ENCODE data around the gene PTK7. TPM values are rescaled to one million over a fixed set of nuclear protein-coding genes. Genes with fewer than 3 reads are reported as not detected.

PTK7 gene
- total RNA-seq, 1 experiment from 2014 or later = 3.3 TPM

DNA sequence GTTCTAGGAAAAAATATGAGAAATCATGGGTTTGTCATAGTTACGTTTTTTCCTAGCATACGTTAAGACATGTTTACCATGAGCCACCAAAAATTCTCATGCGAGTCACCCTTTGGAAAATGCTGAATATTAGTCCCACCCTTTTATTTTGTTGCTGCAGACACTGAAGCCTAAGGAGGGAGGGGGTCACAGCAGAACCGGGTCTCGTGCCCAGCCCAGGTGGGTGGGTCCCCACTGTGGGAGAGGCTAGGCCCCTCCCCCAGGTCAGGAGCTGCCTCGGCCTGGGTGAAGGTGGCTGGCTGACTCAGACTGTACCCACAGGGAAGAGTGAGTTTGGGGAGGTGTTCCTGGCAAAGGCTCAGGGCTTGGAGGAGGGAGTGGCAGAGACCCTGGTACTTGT lies 68.8 kb downstream of the PTK7 start:
- Histone ChIP-seq H3K27ac (ENCODE audit: low read length) (no peak overlapping the region), H3K36me3 (ENCODE audit: insufficient read depth, low read length) (no peaks in the 10 kb centered on the region), H3K4me1 (ENCODE audit: low read length) (peaks cover 13% of the 10 kb centered on the region), H4K20me1 (ENCODE audit: insufficient read depth, low read depth, low read length) (no peaks in the 10 kb centered on the region), H2AFZ (ENCODE audit: low read length) (no peak overlapping the region), H3K4me3 (ENCODE audit: low read length) (no peak overlapping the region), H3K9me3 (ENCODE audit: low read length) (no peaks in the 10 kb centered on the region), H3K9ac (ENCODE audit: low read length) (no peak overlapping the region), H3K9me2 (replicated peaks; ENCODE audit: insufficient read depth, low read length) (no peaks in the 10 kb centered on the region), H3K4me2 (ENCODE audit: low read depth, low read length, poor library complexity, severe bottlenecking) (no peak overlapping the region), H3K27me3 (ENCODE audit: low read length) (no peaks in the 10 kb centered on the region), H3K79me2 (ENCODE audit: low read length) (no peaks in the 10 kb centered on the region)
- no peak for DNase-seq

DNA sequence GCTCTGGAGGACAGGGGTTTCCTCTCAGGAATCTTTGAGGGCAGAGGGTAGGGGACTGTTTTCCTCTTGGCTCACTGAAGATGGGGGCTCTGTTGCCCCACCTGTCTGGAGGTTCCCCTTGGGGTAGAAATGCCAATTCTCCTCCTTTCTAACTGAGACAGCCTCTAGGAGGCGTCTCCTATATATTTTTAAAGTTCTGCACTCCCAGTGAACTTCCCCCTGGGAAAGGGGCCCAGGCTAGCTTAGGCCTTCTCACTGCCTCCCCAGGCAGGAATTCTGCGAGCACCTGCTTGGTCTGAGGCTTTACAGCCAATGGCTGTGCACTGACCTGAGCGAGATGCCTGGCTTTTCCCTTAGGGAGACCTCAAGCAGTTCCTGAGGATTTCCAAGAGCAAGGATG lies 70.1 kb downstream of the PTK7 start:
- H3K27me3 ChIP-seq (ENCODE audit: low read length) = no peaks in the 10 kb centered on the region
- H3K4me1 ChIP-seq (ENCODE audit: low read length) = peaks cover 13% of the 10 kb centered on the region
- no peaks in the 10 kb centered on the region for H3K79me2 ChIP-seq (ENCODE audit: low read length)
- no peaks in the 10 kb centered on the region for H3K9me3 ChIP-seq (ENCODE audit: low read length)
- no peaks in the 10 kb centered on the region for H3K36me3 ChIP-seq (ENCODE audit: insufficient read depth, low read length)
- no peak overlapping the region for H3K4me3 ChIP-seq (ENCODE audit: low read length)
- no peak overlapping the region for H3K9ac ChIP-seq (ENCODE audit: low read length)
- no peaks in the 10 kb centered on the region for H4K20me1 ChIP-seq (ENCODE audit: insufficient read depth, low read depth, low read length)
- no peaks in the 10 kb centered on the region for H3K9me2 ChIP-seq (replicated peaks; ENCODE audit: insufficient read depth, low read length)
- DNase-seq = no peak
- H2AFZ ChIP-seq (ENCODE audit: low read length) = no peak overlapping the region
- H3K4me2 ChIP-seq (ENCODE audit: low read depth, low read length, poor library complexity, severe bottlenecking) = no peak overlapping the region
- H3K27ac ChIP-seq (ENCODE audit: low read length) = no peak overlapping the region

DNA sequence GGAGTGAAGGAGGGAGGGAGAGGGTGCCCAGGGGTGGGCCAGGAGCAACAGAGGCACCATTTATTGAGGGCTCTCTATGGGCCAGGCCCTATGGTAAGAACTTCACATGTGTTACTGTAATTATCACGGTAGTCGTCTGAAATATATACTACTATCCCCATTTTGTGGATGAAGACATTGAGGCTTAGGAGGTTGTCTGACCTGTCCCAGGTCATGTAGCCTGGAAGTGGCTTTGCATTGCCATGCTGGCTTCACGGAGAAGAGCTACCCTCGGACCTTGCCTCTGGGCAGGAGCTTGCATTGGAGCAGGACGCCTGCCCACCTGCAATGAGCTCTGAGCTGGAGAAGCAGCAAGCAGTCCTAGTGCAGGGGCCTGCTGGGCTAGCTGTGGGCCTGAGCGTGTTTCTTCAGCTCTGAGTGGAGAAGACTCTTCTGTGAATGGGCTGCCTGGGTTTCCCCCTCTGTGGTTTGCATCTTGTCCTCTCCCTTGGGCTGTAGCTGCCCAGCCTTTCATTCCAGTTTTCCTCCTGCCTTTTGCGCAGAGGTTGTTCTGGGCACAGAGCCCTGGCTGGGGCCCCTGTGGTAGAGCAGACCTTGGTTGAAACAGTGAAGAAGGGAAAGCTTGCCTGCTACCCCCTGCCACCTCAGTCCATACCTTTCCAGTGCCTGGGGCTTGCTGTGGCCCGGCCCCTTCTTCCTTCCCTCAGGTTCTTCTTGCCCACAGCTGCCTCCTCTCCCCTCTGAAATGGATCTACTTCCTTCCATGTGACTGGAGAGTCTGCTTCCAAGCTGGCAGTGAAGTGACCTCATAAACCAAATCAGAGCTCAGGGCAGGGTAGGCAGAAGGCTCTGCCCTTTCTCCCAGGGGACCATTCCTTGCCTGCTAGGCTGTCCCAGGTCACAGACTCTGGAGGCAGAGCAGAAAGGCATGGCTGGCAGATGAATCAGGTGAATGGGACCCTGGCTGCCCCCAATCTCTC lies 70.9 kb downstream of the PTK7 start:
- H3K9me2 ChIP-seq (replicated peaks; ENCODE audit: insufficient read depth, low read length) = no peaks in the 10 kb centered on the region
- H3K27me3 ChIP-seq (ENCODE audit: low read length) = no peaks in the 10 kb centered on the region
- peaks cover 13% of the 10 kb centered on the region for H3K4me1 ChIP-seq (ENCODE audit: low read length)
- no peaks in the 10 kb centered on the region for H4K20me1 ChIP-seq (ENCODE audit: insufficient read depth, low read depth, low read length)
- DNase-seq = no peak
- no peaks in the 10 kb centered on the region for H3K36me3 ChIP-seq (ENCODE audit: insufficient read depth, low read length)
- no peaks in the 10 kb centered on the region for H3K9me3 ChIP-seq (ENCODE audit: low read length)
- no peak overlapping the region for H2AFZ ChIP-seq (ENCODE audit: low read length)
- no peak overlapping the region for H3K4me3 ChIP-seq (ENCODE audit: low read length)
- no peak overlapping the region for H3K4me2 ChIP-seq (ENCODE audit: low read depth, low read length, poor library complexity, severe bottlenecking)
- no peak overlapping the region for H3K9ac ChIP-seq (ENCODE audit: low read length)
- no peaks in the 10 kb centered on the region for H3K79me2 ChIP-seq (ENCODE audit: low read length)
- H3K27ac ChIP-seq (ENCODE audit: low read length) = no peak overlapping the region

DNA sequence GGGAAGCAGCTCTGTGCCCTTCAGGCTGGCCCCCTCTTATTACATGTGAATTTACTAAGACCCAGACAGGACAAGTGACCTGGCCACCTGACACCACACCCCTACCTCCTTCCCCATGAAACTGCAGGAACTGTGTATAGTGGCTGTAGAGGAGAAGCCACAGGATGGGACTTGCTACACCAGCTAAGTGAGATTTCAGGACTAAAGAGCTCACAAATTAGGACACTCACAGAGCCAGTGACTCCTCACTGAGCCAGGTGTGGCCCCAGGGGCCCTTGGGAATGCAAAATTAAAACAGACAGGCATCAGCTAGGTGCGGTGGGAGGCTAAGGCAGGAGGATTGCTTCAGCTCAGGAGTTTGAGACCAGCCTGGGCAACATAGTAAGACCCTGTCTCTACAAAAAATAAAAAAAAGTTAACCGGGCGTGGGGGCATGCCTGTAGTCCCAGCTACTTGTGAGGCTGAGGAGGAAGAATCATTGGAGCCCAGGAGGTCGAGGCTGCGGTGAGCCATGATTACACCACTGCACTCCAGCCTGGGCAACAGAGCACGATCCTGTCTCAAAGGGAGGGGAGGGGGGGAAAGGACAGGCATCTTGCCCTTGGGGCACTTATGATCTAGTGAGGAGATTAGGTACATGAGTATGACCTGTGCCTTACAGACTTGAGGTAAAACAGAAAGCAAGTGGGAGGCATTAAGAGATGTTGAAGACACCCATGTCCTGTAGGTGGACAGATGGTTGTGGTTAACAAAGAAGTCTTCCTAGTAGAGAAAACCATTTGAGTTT lies 71.8 kb downstream of the PTK7 start:
- peaks cover 11% of the 10 kb centered on the region for H3K4me1 ChIP-seq (ENCODE audit: low read length)
- H3K4me2 ChIP-seq (ENCODE audit: low read depth, low read length, poor library complexity, severe bottlenecking) = no peak overlapping the region
- H3K9me3 ChIP-seq (ENCODE audit: low read length) = no peaks in the 10 kb centered on the region
- H2AFZ ChIP-seq (ENCODE audit: low read length) = no peak overlapping the region
- H3K27ac ChIP-seq (ENCODE audit: low read length) = no peak overlapping the region
- H3K27me3 ChIP-seq (ENCODE audit: low read length) = no peaks in the 10 kb centered on the region
- no peak overlapping the region for H3K9ac ChIP-seq (ENCODE audit: low read length)
- H4K20me1 ChIP-seq (ENCODE audit: insufficient read depth, low read depth, low read length) = no peaks in the 10 kb centered on the region
- H3K9me2 ChIP-seq (replicated peaks; ENCODE audit: insufficient read depth, low read length) = no peaks in the 10 kb centered on the region
- H3K79me2 ChIP-seq (ENCODE audit: low read length) = no peaks in the 10 kb centered on the region
- no peak overlapping the region for H3K4me3 ChIP-seq (ENCODE audit: low read length)
- no peak for DNase-seq
- no peaks in the 10 kb centered on the region for H3K36me3 ChIP-seq (ENCODE audit: insufficient read depth, low read length)

DNA sequence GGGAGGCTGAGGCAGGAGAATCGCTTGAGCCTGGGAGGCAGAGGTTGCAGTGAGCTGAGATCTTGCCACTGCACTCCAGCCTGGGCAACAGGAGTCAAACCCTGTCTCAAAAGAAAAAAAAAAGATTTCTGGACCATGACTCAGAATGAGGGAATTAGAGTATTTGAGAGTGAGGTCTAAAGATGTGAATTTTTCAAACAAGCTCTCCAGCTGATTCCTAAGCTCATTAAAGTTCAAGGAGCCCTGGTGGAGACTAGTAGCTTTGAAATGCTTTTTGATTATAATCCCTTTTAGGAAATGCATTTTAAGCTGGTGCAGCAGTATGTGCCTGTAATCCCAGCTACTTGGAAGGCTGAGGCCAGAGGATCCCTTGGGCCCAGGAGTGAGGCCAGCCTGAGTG lies 73.2 kb downstream of the PTK7 start:
- no peaks in the 10 kb centered on the region for H3K9me2 ChIP-seq (replicated peaks; ENCODE audit: insufficient read depth, low read length)
- no peaks in the 10 kb centered on the region for H3K36me3 ChIP-seq (ENCODE audit: insufficient read depth, low read length)
- no peak overlapping the region for H3K4me3 ChIP-seq (ENCODE audit: low read length)
- H3K4me2 ChIP-seq (ENCODE audit: low read depth, low read length, poor library complexity, severe bottlenecking) = no peak overlapping the region
- H2AFZ ChIP-seq (ENCODE audit: low read length) = no peak overlapping the region
- H3K27me3 ChIP-seq (ENCODE audit: low read length) = no peaks in the 10 kb centered on the region
- H3K79me2 ChIP-seq (ENCODE audit: low read length) = no peaks in the 10 kb centered on the region
- no peaks in the 10 kb centered on the region for H4K20me1 ChIP-seq (ENCODE audit: insufficient read depth, low read depth, low read length)
- DNase-seq = no peak
- 0 out of 2 replicates have a peak, but pooled peaks cover 3% of the 10 kb centered on the region for H3K4me1 ChIP-seq (ENCODE audit: low read length)
- no peaks in the 10 kb centered on the region for H3K9me3 ChIP-seq (ENCODE audit: low read length)
- no peak overlapping the region for H3K27ac ChIP-seq (ENCODE audit: low read length)
- H3K9ac ChIP-seq (ENCODE audit: low read length) = no peak overlapping the region

DNA sequence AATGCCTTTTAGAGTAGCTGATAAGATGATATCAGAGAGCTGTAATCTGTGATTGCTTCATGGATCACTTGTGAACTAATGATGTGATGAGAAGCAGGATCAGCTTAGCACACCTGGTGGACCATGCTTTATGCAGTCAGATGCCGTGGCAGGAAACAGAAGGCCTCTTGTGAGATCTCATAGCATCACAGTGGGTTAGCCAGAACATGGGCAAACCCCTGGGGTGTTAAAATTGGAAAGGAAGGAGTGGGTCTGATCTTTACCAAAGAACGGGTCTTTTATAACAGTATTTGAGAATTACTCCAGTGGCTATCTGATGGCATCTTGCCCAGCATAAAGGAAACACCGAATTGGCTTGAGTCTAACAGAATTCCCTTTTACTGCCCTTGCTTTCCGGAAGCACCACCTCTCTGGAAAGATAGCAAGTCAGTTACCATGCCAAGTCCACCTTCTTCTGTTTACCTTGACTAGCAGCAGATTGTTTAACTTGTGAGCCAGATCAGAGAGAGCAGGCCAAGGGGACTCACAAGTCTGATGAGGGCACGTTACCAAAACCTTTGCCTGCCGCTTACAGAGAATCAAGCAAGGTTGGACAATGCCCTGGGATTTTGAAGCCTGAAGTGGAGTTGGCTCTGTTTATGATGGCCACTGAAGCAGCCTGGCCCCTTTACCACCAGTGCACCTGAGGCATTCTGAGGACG lies 74.1 kb downstream of the PTK7 start:
- Histone ChIP-seq H3K36me3 (ENCODE audit: insufficient read depth, low read length) (no peaks in the 10 kb centered on the region), H3K4me2 (ENCODE audit: low read depth, low read length, poor library complexity, severe bottlenecking) (no peak overlapping the region), H3K27me3 (ENCODE audit: low read length) (no peaks in the 10 kb centered on the region), H2AFZ (ENCODE audit: low read length) (no peak overlapping the region), H3K27ac (ENCODE audit: low read length) (no peak overlapping the region), H3K9ac (ENCODE audit: low read length) (no peak overlapping the region), H3K9me2 (replicated peaks; ENCODE audit: insufficient read depth, low read length) (no peaks in the 10 kb centered on the region), H3K4me3 (ENCODE audit: low read length) (no peak overlapping the region), H3K9me3 (ENCODE audit: low read length) (no peaks in the 10 kb centered on the region), H4K20me1 (ENCODE audit: insufficient read depth, low read depth, low read length) (no peaks in the 10 kb centered on the region), H3K79me2 (ENCODE audit: low read length) (no peaks in the 10 kb centered on the region), H3K4me1 (ENCODE audit: low read length) (0 out of 2 replicates have a peak, but pooled peaks cover 3% of the 10 kb centered on the region)
- DNase-seq = no peak

DNA sequence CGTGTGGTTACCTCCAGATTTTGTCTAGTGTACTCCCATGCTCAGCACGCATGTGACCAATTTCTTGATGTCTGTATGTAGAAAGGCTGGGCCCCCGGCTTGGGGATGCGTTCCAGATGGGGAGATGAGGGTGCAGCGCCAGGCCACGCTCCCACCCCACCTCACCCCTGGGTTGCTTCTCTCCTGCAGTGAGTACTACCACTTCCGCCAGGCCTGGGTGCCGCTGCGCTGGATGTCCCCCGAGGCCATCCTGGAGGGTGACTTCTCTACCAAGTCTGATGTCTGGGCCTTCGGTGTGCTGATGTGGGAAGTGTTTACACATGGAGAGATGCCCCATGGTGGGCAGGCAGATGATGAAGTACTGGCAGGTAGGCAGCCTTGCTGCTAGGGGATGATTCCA lies 83.5 kb downstream of the PTK7 start:
- Histone ChIP-seq H3K4me3 (ENCODE audit: low read length) (no peak overlapping the region), H3K9ac (ENCODE audit: low read length) (no peak overlapping the region)
- no peak for DNase-seq

DNA sequence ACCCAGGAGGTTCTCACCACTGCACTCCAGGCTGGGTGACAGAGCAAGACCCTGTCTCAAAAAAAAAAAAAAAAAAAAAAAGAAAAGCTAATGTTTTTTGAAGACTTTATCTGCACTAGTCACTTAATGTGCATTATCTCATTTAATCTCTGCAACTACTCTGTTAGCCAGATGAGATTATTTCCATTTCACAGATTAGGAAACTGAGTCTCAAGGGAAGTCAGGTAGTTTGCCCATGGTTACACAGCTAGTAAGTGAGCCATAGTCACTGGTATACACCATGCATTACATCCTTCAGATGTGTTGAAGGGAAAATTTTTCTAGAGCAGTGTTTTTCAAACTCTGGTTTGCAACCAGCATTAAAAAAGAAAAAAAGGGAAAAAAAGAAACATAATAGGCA lies 87.8 kb downstream of the PTK7 start:
- Histone ChIP-seq H3K36me3 (ENCODE audit: insufficient read depth, low read length) (no peaks in the 10 kb centered on the region), H3K4me2 (ENCODE audit: low read depth, low read length, poor library complexity, severe bottlenecking) (no peak overlapping the region), H3K27ac (ENCODE audit: low read length) (no peak overlapping the region), H2AFZ (ENCODE audit: low read length) (no peak overlapping the region), H3K9me2 (replicated peaks; ENCODE audit: insufficient read depth, low read length) (no peaks in the 10 kb centered on the region), H3K9ac (ENCODE audit: low read length) (no peak overlapping the region), H3K79me2 (ENCODE audit: low read length) (no peaks in the 10 kb centered on the region), H3K27me3 (ENCODE audit: low read length) (no peaks in the 10 kb centered on the region), H3K9me3 (ENCODE audit: low read length) (no peaks in the 10 kb centered on the region), H3K4me1 (ENCODE audit: low read length) (no peaks in the 10 kb centered on the region), H4K20me1 (ENCODE audit: insufficient read depth, low read depth, low read length) (no peaks in the 10 kb centered on the region), H3K4me3 (ENCODE audit: low read length) (no peak overlapping the region)
- DNase-seq = no peak

More for the DNA sequence above, 83.5 kb downstream of the PTK7 start:
- Histone ChIP-seq H3K9me2 (replicated peaks; ENCODE audit: insufficient read depth, low read length) (no peaks in the 10 kb centered on the region), H3K27ac (ENCODE audit: low read length) (no peak overlapping the region), H4K20me1 (ENCODE audit: insufficient read depth, low read depth, low read length) (no peaks in the 10 kb centered on the region), H3K79me2 (ENCODE audit: low read length) (no peaks in the 10 kb centered on the region), H2AFZ (ENCODE audit: low read length) (no peak overlapping the region), H3K36me3 (ENCODE audit: insufficient read depth, low read length) (no peaks in the 10 kb centered on the region), H3K4me2 (ENCODE audit: low read depth, low read length, poor library complexity, severe bottlenecking) (no peak overlapping the region), H3K9me3 (ENCODE audit: low read length) (no peaks in the 10 kb centered on the region), H3K27me3 (ENCODE audit: low read length) (no peaks in the 10 kb centered on the region), H3K4me1 (ENCODE audit: low read length) (no peaks in the 10 kb centered on the region)
